ENCODE measurements around the gene TOM1L2.
"Not testable (repeated sequence)": the region's sequence is repeated elsewhere in the genome, so short reads cannot be mapped to it uniquely, and the experiment has no call there.

TOM1L2 gene

DNA sequence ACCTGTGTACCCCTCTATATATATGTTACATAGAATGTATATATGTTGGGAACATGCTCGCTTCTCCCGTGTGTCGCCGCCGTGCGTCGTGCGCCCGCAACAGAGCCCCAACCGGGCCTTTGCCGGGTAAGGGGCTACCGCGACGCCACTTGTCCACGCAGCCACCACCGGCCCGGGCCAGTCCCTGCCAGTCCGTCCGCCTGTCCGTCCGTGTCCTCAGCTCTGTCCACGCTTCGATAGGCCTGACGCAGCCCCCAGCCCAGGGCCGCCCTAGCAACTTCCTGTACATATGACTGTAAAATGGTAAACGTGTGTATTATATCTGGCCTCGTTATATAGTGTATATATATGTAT, 161.3 kb downstream of the TOM1L2 start:
- POLR2A ChIA-PET (ENCODE audit: low non-redundant PET): interaction anchor here (0.7 kb wide), 1 partner anchor 13 kb away, joined by 9 read pairs; no protein-coding TSS in a partner anchor
- TF ChIP-seq, protein P1, sequence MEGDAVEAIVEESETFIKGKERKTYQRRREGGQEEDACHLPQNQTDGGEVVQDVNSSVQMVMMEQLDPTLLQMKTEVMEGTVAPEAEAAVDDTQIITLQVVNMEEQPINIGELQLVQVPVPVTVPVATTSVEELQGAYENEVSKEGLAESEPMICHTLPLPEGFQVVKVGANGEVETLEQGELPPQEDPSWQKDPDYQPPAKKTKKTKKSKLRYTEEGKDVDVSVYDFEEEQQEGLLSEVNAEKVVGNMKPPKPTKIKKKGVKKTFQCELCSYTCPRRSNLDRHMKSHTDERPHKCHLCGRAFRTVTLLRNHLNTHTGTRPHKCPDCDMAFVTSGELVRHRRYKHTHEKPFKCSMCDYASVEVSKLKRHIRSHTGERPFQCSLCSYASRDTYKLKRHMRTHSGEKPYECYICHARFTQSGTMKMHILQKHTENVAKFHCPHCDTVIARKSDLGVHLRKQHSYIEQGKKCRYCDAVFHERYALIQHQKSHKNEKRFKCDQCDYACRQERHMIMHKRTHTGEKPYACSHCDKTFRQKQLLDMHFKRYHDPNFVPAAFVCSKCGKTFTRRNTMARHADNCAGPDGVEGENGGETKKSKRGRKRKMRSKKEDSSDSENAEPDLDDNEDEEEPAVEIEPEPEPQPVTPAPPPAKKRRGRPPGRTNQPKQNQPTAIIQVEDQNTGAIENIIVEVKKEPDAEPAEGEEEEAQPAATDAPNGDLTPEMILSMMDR (conservative IDR thresholded peaks at IDR 0.05; ENCODE audit: low read depth): no peak
- CTCF ChIA-PET: interaction anchor here (0.7 to 2.0 kb wide), 4 partner anchors 9 to 66 kb away, joined by 3 to 11 read pairs (median 6); no protein-coding TSS in a partner anchor
- no peak for DNase-seq (ENCODE audit: low spot score)
- H3K27ac ChIP-seq: peak overlapping the region; percentile 97

DNA sequence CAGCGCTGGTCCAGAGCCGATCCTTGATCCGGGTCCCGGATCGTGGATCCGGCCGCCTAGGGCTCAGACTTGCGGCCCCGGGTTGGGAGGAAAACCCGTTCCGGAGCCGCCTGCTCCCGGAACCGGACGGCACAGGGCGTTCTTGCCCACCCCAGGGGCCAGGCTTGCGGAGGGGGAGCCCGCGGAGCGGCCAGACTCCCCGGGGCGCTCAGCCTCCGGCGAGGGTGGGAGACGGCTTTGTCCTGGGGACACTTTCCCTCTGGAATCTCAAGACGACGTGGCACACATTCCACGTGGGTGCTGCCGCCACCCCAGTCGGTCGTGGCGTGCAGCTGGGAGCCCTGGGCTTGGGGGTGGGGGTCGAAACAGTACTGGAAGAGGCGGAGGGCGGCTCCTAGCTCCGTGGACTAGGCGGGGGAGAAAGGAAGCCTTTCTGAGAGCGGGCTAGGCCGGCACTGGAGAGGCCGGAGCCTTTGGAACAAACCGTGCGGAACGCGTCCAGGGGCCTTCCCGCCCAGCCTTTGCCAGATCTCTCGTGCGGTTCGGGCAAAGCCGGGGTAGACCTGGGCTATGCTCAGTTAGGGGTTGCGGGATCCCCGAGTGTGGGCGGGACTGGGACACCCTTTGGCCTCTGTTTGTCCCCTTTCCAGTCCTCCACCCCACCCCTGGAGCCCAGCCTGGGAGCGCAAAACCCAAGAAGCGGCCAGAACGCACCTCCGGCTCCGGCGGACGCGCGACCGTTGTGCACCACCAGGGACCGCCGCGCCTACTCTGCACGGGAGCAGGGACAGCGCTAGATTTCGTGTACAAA, 161.9 kb downstream of the TOM1L2 start:
- H3K27ac ChIP-seq: peak overlapping the region; percentile 97
- ChIA-PET CTCF (interaction anchor here (0.6 to 1.3 kb wide), 2 partner anchors 9 to 40 kb away, joined by 3 to 7 read pairs; no protein-coding TSS in a partner anchor), POLR2A (ENCODE audit: low non-redundant PET) (interaction anchor here (0.7 kb wide), 1 partner anchor 14 kb away, joined by 9 read pairs; no protein-coding TSS in a partner anchor)
- no peak for DNase-seq (ENCODE audit: low spot score)
- TF ChIP-seq, protein P1 (conservative IDR thresholded peaks at IDR 0.05; ENCODE audit: low read depth): no peak

DNA sequence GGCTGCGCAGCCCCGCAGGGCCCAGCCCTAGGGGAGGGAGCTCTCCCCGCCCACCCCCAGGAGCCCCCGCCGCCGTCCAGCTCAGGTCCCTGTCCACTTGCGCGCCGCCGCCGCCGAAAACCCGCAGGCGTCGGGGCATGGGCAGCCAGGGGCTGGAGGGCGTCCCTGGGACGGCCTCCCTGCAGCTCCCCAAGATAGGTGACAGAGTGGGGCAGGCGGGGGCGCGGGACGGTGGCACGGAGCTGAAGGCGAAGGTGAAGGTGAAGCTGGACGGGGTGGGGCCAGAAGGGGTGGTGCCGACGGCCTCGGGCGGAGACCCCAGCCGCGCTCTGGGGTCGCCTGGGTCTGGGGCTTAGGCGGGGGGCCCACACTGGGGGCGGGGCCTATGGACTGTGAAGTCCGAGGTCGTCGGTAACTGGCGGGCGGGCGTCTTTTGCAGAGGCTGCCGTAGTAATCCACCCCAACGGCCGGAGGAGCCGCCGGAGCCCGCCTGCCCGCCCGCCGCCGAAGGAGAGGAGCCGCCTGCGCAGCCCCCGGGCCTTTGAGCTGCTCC, 162.6 kb downstream of the TOM1L2 start:
- ChIA-PET CTCF (interaction anchor here (0.6 kb wide), 2 partner anchors 41 to 129 kb away, joined by 3 read pairs; no protein-coding TSS in a partner anchor), POLR2A (ENCODE audit: low non-redundant PET) (interaction anchor here (0.8 kb wide), 1 partner anchor 29 kb away, joined by 3 read pairs; no protein-coding TSS in a partner anchor)
- peak overlapping the region; percentile 97 for H3K27ac ChIP-seq

DNA sequence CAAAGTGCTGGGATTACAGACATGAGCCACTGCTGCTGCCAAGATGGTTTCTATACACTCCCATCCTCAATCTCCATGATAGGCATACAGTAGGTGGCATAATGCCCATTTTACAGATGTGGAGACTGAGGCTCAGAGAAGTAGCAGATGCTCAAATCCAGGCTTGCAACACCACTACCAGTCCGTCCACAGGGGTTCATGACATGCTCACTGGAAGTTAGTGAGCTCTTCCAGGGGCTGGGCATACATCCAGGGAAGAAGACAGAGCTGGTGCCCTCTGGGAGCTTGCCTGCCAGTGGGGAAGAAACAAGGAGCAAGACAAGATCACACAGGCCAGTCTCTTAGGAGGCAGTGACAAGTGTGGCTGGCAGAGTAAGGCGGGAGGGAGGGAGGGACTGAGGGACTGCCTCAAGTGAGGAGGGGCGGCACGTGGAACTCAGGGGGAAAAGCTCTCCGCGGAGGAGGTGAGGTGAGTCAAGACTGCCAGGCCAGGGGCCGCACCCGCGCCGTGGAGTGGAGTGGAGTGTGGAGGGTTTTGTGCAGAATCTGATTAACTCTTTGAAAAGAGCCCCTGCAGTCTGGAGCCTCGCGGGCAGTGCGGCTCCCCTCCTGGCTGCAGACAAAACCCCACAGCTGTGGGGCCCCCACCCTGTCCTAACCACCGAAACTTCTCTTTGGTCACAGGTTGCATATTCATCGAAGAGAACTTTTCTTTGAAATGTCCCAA, 163.3 kb downstream of the TOM1L2 start:
- H3K27ac ChIP-seq: peak overlapping the region; percentile 97
- DNase-seq (ENCODE audit: low spot score): no peak
- TF ChIP-seq, protein P1 (conservative IDR thresholded peaks at IDR 0.05; ENCODE audit: low read depth): no peak
- ChIA-PET POLR2A (ENCODE audit: low non-redundant PET) (interaction anchor here (0.8 kb wide), 1 partner anchor 29 kb away, joined by 3 read pairs; no protein-coding TSS in a partner anchor), CTCF (interaction anchor here (0.6 kb wide), 2 partner anchors 129 to 334 kb away, joined by 3 to 6 read pairs; no protein-coding TSS in a partner anchor)

More for the DNA sequence above, 162.6 kb downstream of the TOM1L2 start:
- TF ChIP-seq, protein P1 (conservative IDR thresholded peaks at IDR 0.05; ENCODE audit: low read depth): no peak
- DNase-seq (ENCODE audit: low spot score): no peak

DNA sequence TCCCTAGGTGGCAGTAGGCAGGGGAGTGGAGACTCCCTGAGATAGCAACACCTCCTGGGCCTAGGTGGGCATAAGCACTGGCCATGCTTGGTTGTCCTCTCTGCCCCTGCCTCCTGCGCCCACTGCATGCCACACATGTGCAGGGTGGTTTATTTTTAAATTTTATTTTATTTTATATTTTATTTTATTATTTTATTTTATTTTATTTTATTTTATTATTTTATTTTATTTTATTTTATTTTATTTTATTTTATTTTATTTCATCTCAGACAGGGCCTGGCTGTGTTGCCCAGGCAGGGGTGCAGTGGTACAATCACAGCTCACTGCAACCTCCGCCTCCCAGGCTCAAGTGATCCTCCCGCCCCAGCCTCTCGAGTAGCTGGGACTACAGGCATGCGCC, 164.0 kb downstream of the TOM1L2 start:
- CTCF ChIA-PET: interaction anchor here (0.6 kb wide), 1 partner anchor 334 kb away, joined by 6 read pairs; no protein-coding TSS in a partner anchor
- H3K27ac ChIP-seq: peak overlapping the region; percentile 97
- POLR2A ChIA-PET (ENCODE audit: low non-redundant PET); DNase-seq (ENCODE audit: low spot score): not testable (repeated sequence)

DNA sequence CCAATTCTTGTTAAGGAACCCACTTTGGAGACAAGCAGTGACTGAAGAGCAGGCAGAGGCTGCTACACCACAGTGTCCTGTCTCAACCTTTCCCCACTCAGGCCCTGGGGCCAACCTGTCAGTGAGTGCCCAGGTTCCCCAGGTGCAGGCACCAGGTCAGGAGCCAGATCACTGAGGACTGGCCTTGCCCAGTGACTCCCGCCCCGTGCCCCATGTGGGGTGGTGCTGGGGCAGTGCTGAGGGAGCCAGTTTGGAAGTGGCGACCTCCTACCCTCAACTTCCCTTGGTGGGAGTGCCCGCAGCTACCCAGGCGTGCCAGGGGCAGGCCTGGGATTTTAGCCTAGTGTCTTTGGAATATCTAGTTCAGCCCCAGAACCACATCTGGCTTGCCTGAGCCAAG, 164.8 kb downstream of the TOM1L2 start:
- TF ChIP-seq, protein P1 (conservative IDR thresholded peaks at IDR 0.05; ENCODE audit: low read depth): no peak
- CTCF ChIA-PET: interaction anchor here (0.6 kb wide), 1 partner anchor 15 kb away, joined by 3 read pairs; no protein-coding TSS in a partner anchor

More for the DNA sequence above, 164.8 kb downstream of the TOM1L2 start:
- DNase-seq (ENCODE audit: low spot score): no peak
- POLR2A ChIA-PET (ENCODE audit: low non-redundant PET): no interaction called here
- peak overlapping the region; percentile 97 for H3K27ac ChIP-seq
